Lower leg skin (tissue), 4 donors: ENCODE results near the gene SORCS2. TPM values are rescaled to one million over a fixed set of nuclear protein-coding genes. Genes with fewer than 3 reads are reported as not detected.

Source experiments
- DNase-seq, 2 donors: peaks; one replicate each; pipeline ENCODE4 v3.0.0-alpha.2; 2019; ENCODE audit warnings: low spot score in 2 of 2
- H3K4me3 ChIP-seq: fragments of 200-600 bp; sonication (generic); 2 replicates; pipeline ENCODE4 v1.5.1; 2017; ENCODE audit warnings: mild to moderate bottlenecking, low read depth; ENCODE audit not compliant: poor library complexity, severe bottlenecking
- CTCF ChIP-seq, 3 donors: fragments of 450-650 bp; IDR thresholded peaks; one replicate each; pipeline ENCODE4 v1.5.1; 2016; ENCODE audit warnings: antibody characterized with exemption in 3 of 3, mild to moderate bottlenecking in 3 of 3, moderate library complexity in 2 of 3
- POLR2A ChIP-seq, 2 donors: fragments of 450-650 bp; IDR thresholded peaks; one replicate each; pipeline ENCODE4 v1.6.1; 2016 to 2017; ENCODE audit warnings: antibody characterized with exemption in 2 of 2, mild to moderate bottlenecking in 1 of 2, moderate library complexity in 1 of 2
- WGBS, 2 donors: methylation state at CpG; one replicate each; pipeline ENCODE4 v1.1.5; 2018; 5-methylcytosine and 5-hydroxymethylcytosine counted together
- intact Hi-C: fragments of 100-400 bp; cut with DNase I; formaldehyde crosslinking; loops from one replicate; pipeline ENCODE4 v1.15.0; 2023; ENCODE audit warnings: low total_unique reads
- total RNA-seq, 4 donors: library from RNA; depleted of rRNA; stranded (reverse); fragments of >200 nt; gene quantifications; one replicate each; pipeline ENCODE4 v1.1.0, GENCODE V29; 2016

SORCS2 gene
- total RNA-seq, 4 donors from 2014 or later: 1.1 to 6.4 (median 1.5) TPM

- DNase-seq: no peak
- intact Hi-C loops: no loop called here
- no peak overlapping the region for H3K4me3 ChIP-seq
- WGBS, 2 donors: 94 to 97% methylated on average over 19 of the region's 19 CpGs
- TF ChIP-seq CTCF (IDR thresholded peaks at IDR 0.05): no peak
- no peak for TF ChIP-seq POLR2A (IDR thresholded peaks at IDR 0.05)
Observed at GRCh38 chr4:7338876-7339623, 146.7 kb downstream of the SORCS2 start.

GRCh38 chr4:7339751-7340552 lies 147.6 kb downstream of the SORCS2 start:
- intact Hi-C loops: no loop called here
- no peak for DNase-seq
- TF ChIP-seq CTCF (IDR thresholded peaks at IDR 0.05) (no peak), POLR2A (IDR thresholded peaks at IDR 0.05) (no peak)
- WGBS, 2 donors: 90 to 94% methylated on average over 13 to 15 of the region's 15 CpGs
- no peak overlapping the region for H3K4me3 ChIP-seq

- H3K4me3 ChIP-seq: no peak overlapping the region
- intact Hi-C loops: no loop called here
- no peak for TF ChIP-seq CTCF (IDR thresholded peaks at IDR 0.05)
- TF ChIP-seq POLR2A (IDR thresholded peaks at IDR 0.05): no peak
- 89 to 93% methylated on average over 16 to 17 of the region's 17 CpGs for WGBS, 2 donors
- no peak for DNase-seq
Observed at GRCh38 chr4:7340553-7341433, 148.5 kb downstream of the SORCS2 start.

GRCh38 chr4:7341491-7342222 lies 149.3 kb downstream of the SORCS2 start:
- no peak for DNase-seq
- no peak overlapping the region for H3K4me3 ChIP-seq
- TF ChIP-seq CTCF (IDR thresholded peaks at IDR 0.05): no peak
- no peak for TF ChIP-seq POLR2A (IDR thresholded peaks at IDR 0.05)
- intact Hi-C loops: no loop called here
- 88 to 89% methylated on average over 6 of the region's 6 CpGs for WGBS, 2 donors
